ENCODE results near the gene WDR46. TPM values are rescaled to one million over a fixed set of nuclear protein-coding genes. Genes with fewer than 3 reads are reported as not detected.
A peak's percentile ranks its signal among the peaks of the same experiment; 100 is the strongest.
"Not testable (repeated sequence)": the region's sequence is repeated elsewhere in the genome, so short reads cannot be mapped to it uniquely, and the experiment has no call there.

WDR46 gene
- total RNA-seq, 2 experiments from 2014 or later, result 42.5 to 42.9 TPM

DNA sequence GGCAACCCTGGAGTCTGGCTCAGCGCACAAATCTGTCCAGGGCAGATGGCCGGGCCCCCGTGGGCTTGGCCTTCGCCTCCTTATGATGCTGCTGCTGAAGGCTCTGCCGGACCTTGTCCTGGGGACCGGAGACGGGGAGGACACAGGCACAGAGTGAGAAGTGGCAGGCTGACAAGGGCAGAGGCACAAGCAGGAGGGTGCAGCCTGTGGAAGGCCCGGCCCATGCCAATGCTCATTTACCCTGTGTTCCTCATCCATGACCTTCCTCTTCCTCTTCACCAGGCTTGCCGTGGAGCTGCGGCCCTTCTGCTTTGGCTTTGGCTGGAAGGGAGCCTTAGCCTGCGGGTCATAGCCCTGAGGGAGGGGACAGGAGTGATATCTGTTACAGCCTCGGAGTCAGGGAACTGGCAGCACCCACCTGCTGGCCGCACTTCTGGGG lies 9.8 kb downstream of the WDR46 start:
- no peak overlapping the region for H3K27ac Mint-ChIP-seq
- no peaks in the 10 kb centered on the region for H3K27me3 Mint-ChIP-seq (ENCODE audit: low read depth)
- CTCF ChIA-PET, result interaction anchor here (0.8 kb wide), 1 partner anchor 12 kb away, joined by 3 read pairs; no protein-coding TSS in a partner anchor
- H3K9me3 Mint-ChIP-seq, result no peaks in the 10 kb centered on the region
- H3K4me1 Mint-ChIP-seq (ENCODE audit: low read depth), result peaks cover 37% of the 10 kb centered on the region
- no peak overlapping the region for H3K4me3 Mint-ChIP-seq
- H3K36me3 Mint-ChIP-seq (ENCODE audit: low read depth), result peaks cover 33% of the 10 kb centered on the region
- intact Hi-C loops (cut with micrococcal nuclease), result loop anchor here (1.0 to 10.0 kb wide), 2 partner anchors 10 to 296 kb away; partner anchors contain the start of genes PFDN6 and WDR46
- no peak for DNase-seq

DNA sequence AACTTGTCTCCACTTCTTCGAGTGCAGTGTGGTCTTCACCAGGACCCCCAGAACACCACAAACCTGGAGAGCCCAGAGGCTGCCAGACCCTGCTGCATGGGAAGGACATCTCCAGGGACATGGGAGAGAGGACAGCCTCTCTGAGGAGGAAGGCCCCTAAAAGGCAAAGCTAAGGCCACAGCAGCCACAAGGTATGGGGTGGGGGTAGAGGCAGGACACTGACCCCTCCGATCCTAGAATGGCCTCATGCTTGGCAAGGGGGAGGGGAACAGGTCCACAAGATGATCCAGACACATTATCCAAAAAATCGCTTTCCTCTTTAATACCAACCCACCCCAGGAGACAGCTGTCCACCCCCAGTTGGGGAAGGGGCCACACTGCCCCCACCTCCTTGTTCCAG lies 10.2 kb downstream of the WDR46 start:
- Mint-ChIP-seq H3K9me3 (no peaks in the 10 kb centered on the region), H3K4me3 (no peak overlapping the region), H3K4me1 (ENCODE audit: low read depth) (peaks cover 38% of the 10 kb centered on the region), H3K36me3 (ENCODE audit: low read depth) (peaks cover 35% of the 10 kb centered on the region), H3K27me3 (ENCODE audit: low read depth) (no peaks in the 10 kb centered on the region), H3K27ac (no peak overlapping the region)
- intact Hi-C loops (cut with micrococcal nuclease), result loop anchor here (1.0 to 10.0 kb wide), 2 partner anchors 10 to 296 kb away; partner anchors contain the start of genes PFDN6 and WDR46
- DNase-seq, result no peak
- CTCF ChIA-PET, result interaction anchor here (1.6 to 3.0 kb wide), 2 partner anchors 30 to 66 kb away, joined by 3 to 21 read pairs; no protein-coding TSS in a partner anchor

DNA sequence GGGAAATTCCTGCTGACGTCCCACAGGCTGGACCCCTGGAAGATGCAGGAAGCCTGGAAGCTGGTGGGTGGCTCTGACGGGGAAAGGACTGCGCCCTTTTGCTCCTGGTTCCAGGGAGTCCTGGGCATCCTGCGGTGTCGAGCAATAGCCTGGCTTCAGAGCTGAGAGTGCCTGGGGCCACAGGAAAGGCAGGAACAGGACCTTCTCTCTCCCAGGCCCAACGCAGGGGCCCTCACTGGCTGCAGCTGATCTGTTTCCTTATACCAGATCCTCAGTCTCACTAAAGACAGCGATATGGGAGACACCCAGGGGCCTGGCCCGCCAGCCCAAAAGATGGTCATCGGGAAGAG lies 10.7 kb downstream of the WDR46 start:
- H3K4me3 Mint-ChIP-seq, result no peak overlapping the region
- intact Hi-C loops (cut with micrococcal nuclease), result loop anchor here (10.0 kb wide), 1 partner anchor 296 kb away; no protein-coding TSS in a partner anchor
- no peaks in the 10 kb centered on the region for H3K27me3 Mint-ChIP-seq (ENCODE audit: low read depth)
- H3K9me3 Mint-ChIP-seq, result no peaks in the 10 kb centered on the region
- no peak for DNase-seq
- peaks cover 38% of the 10 kb centered on the region for H3K4me1 Mint-ChIP-seq (ENCODE audit: low read depth)
- H3K27ac Mint-ChIP-seq, result peak overlapping the region; percentile 94
- peaks cover 39% of the 10 kb centered on the region for H3K36me3 Mint-ChIP-seq (ENCODE audit: low read depth)
- CTCF ChIA-PET, result interaction anchor here (0.5 to 3.0 kb wide), 5 partner anchors 10 to 86 kb away, joined by 3 to 21 read pairs (median 5); partner anchors contain the start of genes PFDN6 and WDR46

DNA sequence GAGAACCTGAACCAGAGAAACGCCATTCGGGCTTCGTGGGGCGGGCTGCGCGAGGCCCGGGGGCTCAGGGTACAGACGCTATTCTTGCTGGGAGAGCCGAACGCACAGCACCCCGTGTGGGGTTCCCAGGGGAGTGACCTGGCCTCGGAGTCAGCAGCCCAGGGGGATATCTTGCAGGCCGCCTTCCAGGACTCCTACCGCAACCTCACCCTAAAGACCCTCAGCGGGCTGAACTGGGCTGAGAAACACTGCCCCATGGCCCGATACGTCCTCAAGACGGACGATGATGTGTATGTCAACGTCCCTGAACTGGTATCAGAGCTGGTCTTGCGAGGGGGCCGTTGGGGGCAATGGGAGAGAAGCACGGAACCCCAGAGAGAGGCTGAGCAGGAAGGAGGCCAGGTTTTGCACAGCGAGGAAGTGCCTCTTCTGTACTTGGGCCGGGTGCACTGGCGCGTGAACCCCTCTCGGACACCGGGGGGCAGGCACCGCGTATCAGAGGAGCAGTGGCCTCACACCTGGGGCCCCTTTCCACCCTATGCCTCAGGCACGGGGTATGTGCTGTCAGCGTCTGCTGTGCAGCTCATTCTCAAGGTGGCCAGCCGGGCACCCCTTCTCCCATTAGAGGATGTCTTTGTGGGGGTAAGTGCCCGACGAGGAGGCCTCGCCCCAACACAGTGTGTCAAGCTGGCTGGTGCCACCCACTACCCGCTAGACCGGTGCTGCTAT lies 11.2 kb downstream of the WDR46 start:
- Mint-ChIP-seq H3K9me3 (no peaks in the 10 kb centered on the region), H3K4me1 (ENCODE audit: low read depth) (peaks cover 41% of the 10 kb centered on the region), H3K4me3 (peak overlapping the region; percentile 84), H3K36me3 (ENCODE audit: low read depth) (peaks cover 43% of the 10 kb centered on the region), H3K27me3 (ENCODE audit: low read depth) (no peaks in the 10 kb centered on the region), H3K27ac (peak overlapping the region; percentile 94)
- CTCF ChIA-PET, result interaction anchor here (0.5 to 3.0 kb wide), 11 partner anchors 11 to 431 kb away, joined by 3 to 21 read pairs (median 5); partner anchors contain the start of genes PFDN6, WDR46 and ZBTB9
- intact Hi-C loops (cut with micrococcal nuclease), result loop anchor here (1.0 to 10.0 kb wide), 2 partner anchors 21 to 297 kb away; no protein-coding TSS in a partner anchor
- DNase-seq, result peak; percentile 47

DNA sequence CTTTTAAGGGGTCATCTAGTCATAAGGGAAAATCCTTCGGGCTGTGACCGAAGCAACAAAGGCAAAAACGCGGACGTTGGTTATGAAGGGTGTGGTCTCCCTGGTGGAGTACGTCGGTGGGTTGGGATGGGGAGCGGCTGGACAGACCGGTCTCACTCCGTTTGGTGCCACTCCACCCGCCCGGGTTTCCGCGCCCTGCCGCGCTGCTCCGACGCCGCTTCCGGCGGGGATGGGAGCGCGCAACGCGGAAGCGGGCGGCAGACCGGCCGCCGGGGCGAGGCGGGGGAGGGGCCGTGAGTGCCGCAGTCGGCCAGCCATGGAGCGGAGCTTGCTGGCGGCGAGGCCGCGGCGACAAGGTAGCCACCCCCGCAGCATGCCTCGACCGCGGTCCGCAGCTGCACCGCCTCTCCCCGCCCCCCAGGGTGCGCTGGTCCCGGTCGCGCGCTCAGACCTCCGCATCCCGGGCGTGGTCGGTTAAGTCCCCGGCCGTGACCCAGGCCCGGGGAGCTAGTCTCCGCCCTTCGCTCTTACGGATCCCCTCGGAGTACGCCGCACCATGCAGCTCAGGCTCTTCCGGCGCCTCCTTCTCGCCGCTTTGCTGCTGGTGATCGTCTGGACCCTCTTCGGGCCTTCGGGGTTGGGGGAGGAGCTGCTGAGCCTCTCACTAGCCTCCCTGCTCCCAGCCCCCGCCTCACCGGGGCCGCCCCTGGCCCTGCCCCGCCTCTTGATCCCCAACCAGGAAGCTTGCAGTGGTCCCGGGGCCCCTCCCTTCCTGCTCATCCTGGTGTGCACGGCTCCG lies 12.0 kb downstream of the WDR46 start, which contains the start of gene B3GALT4:
B3GALT4 (plus strand) TSS at position 260 of the 799 bp plus-strand sequence; CDS start at position 557, 297 bp downstream.
- no peaks in the 10 kb centered on the region for H3K27me3 Mint-ChIP-seq (ENCODE audit: low read depth)
- peaks cover 51% of the 10 kb centered on the region for H3K36me3 Mint-ChIP-seq (ENCODE audit: low read depth)
- H3K4me1 Mint-ChIP-seq (ENCODE audit: low read depth), result peaks cover 45% of the 10 kb centered on the region
- H3K9me3 Mint-ChIP-seq, result no peaks in the 10 kb centered on the region
- peak within 1 kb of the TSS; percentile 94 for H3K27ac Mint-ChIP-seq
- intact Hi-C loops (cut with micrococcal nuclease), result loop anchor here (1.0 to 10.0 kb wide), 2 partner anchors 22 to 298 kb away; no protein-coding TSS in a partner anchor
- DNase-seq, result peak; percentile 73
- CTCF ChIA-PET, result interaction anchor here (0.7 to 3.0 kb wide), 12 partner anchors 10 to 431 kb away, joined by 3 to 21 read pairs (median 4); partner anchors contain the start of genes PFDN6, WDR46 and ZBTB9
- peak within 1 kb of the TSS; percentile 99 for H3K4me3 Mint-ChIP-seq

DNA sequence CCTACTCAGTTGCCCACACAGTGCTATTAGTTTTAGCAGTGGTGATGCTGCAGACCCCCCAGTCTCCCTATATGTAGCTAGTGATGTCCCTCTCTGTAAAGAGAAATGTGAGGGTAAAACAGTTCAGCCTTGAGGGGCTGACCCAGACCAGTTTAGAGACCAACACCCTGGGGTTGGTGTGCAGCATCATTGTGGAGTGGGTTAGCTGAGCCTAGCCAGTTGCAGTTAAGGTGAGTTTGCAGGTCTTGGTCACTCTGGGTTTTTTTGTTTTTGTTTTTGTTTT lies 12.5 kb downstream of the WDR46 start:
- CTCF ChIA-PET, result interaction anchor here (0.7 to 3.0 kb wide), 9 partner anchors 10 to 430 kb away, joined by 3 to 21 read pairs (median 6); partner anchors contain the start of genes PFDN6 and WDR46
- Mint-ChIP-seq H3K36me3 (ENCODE audit: low read depth) (peaks cover 53% of the 10 kb centered on the region), H3K27ac (peak overlapping the region; percentile 87), H3K4me3 (peak overlapping the region; percentile 99), H3K9me3 (no peaks in the 10 kb centered on the region), H3K4me1 (ENCODE audit: low read depth) (peaks cover 45% of the 10 kb centered on the region), H3K27me3 (ENCODE audit: low read depth) (no peaks in the 10 kb centered on the region)
- DNase-seq, result no peak
- intact Hi-C loops (cut with micrococcal nuclease), result loop anchor here (10.0 kb wide), 1 partner anchor 298 kb away; no protein-coding TSS in a partner anchor

DNA sequence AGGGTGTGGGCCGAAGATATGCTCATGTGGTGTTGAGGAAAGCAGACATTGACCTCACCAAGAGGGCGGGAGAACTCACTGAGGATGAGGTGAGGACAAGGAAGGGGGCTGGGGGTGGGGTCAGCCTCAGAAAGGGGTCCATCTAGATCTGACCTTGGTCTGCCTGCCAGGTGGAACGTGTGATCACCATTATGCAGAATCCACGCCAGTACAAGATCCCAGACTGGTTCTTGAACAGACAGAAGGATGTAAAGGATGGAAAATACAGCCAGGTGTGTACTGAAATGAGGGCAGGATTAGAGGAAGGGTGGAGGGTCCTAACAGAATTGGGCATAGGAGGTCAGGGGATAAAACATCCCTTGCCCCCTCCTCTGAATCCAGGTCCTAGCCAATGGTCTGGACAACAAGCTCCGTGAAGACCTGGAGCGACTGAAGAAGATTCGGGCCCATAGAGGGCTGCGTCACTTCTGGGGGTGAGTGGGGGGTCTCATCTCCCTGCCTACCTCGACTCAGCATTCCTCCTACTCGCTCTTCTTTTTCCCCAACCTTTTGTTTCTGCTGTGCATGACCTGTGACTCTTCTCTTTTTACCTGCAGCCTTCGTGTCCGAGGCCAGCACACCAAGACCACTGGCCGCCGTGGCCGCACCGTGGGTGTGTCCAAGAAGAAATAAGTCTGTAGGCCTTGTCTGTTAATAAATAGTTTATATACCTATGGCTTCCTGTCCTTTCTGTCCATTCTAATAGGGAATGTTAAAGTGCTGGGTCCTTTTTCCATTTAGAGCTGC lies 13.1 kb downstream of the WDR46 start:
- CTCF ChIA-PET, result interaction anchor here (2.2 to 3.0 kb wide), 4 partner anchors 13 to 69 kb away, joined by 7 to 21 read pairs (median 10); partner anchors contain the start of genes PFDN6 and WDR46
- DNase-seq; H3K9me3 Mint-ChIP-seq; H3K27me3 Mint-ChIP-seq (ENCODE audit: low read depth): not testable (repeated sequence)
- intact Hi-C loops (cut with micrococcal nuclease), result loop anchor here (10.0 kb wide), 1 partner anchor 299 kb away; no protein-coding TSS in a partner anchor
- Mint-ChIP-seq H3K4me1 (ENCODE audit: low read depth) (peaks cover 45% of the 10 kb centered on the region), H3K27ac (peak overlapping the region; percentile 87), H3K36me3 (ENCODE audit: low read depth) (peaks cover 52% of the 10 kb centered on the region), H3K4me3 (peak overlapping the region; percentile 99)

DNA sequence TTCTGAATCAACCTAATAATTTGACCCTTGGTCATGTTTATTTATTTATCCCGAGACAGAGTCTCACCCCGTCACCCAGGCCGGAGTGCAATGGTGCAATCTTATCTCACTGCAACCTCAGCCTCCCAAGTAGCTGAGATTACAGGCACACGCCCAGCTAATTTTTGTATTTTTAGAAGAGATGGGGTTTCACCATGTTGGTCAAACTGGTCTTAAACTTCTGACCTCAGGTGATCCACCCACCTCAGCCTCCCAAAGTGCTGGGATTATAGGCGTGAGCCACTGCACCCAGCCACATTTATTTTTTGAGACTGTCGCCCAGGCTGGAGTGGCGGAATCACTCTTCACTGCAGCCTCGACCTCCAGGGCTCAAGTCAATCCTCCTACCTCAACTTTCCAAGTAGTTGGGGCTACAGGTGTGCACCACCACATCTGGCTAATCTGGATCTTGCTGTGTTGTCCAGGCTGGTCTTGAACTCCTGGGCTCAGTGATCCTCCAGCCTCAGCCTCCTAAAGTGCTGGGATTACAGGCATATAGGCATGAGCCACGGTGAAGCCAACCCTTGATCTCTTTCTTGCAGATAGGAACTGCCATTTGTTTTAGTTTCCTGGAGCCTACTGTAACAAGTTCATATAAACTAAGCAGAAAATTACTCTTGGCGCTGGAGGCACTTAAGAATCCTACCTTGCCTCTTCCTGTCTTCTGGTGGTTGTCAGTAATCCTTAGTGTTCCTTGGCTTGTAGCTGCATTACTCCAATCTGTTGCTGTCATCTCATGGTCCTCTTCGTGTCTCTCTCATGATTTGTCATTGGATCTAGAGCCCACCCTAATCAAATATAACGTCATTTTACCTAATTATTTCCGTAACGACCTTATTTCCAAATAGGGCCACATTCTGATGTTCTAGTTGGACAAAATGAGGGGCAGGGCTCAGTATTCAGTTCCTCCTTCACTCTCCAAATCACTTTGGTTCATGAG lies 14.8 kb downstream of the WDR46 start:
- intact Hi-C loops (cut with micrococcal nuclease), result loop anchor here (10.0 kb wide), 1 partner anchor 301 kb away; no protein-coding TSS in a partner anchor
- no peaks in the 10 kb centered on the region for H3K9me3 Mint-ChIP-seq
- peaks cover 57% of the 10 kb centered on the region for H3K4me1 Mint-ChIP-seq (ENCODE audit: low read depth)
- no peak for DNase-seq
- peaks cover 54% of the 10 kb centered on the region for H3K36me3 Mint-ChIP-seq (ENCODE audit: low read depth)
- H3K27ac Mint-ChIP-seq, result peak overlapping the region; percentile 76
- CTCF ChIA-PET, result no interaction called here
- peak overlapping the region; percentile 99 for H3K4me3 Mint-ChIP-seq
- no peaks in the 10 kb centered on the region for H3K27me3 Mint-ChIP-seq (ENCODE audit: low read depth)

DNA sequence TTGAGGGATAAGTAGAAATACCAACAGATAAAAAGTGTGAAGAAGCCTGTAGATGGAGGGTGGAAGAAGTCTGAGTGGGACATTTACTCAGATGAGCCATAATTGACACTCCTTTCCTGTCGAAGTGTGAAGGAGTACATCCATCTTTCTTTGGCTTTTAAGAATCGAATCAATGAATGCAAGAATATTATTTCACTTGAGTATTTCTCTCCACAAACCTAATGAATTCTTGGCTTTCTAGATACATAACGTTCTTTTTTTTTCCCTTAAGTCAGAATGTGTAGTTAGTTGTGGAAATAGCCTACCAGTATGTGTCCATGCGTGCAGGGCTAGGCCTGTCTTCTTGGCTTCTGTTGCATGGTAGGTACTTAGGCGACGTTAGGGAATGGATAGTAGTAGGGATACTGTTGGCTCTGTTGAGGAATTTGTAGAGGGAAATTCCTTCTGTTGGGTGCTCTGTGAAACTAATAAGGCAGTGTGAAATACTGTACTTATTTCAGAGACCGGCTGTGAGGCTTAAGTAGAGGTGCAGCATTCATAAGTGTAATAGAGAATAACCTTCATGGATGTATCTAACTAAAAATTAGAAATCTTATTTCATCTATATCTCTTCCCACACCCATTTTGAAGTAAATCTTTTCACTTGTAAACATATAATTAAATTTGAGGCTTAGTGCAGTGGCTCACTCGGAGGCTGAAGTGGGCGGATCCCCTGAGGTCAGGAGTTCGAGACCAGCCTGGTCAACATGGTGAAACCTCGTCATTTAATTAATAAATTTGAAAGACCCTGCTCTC lies 15.7 kb downstream of the WDR46 start:
- peaks cover 54% of the 10 kb centered on the region for H3K36me3 Mint-ChIP-seq (ENCODE audit: low read depth)
- intact Hi-C loops (cut with micrococcal nuclease), result loop anchor here (10.0 kb wide), 1 partner anchor 301 kb away; no protein-coding TSS in a partner anchor
- H3K27ac Mint-ChIP-seq, result peak overlapping the region; percentile 100
- CTCF ChIA-PET, result interaction anchor here (0.5 kb wide), 1 partner anchor 25 kb away, joined by 3 read pairs; no protein-coding TSS in a partner anchor
- H3K9me3 Mint-ChIP-seq, result no peaks in the 10 kb centered on the region
- peaks cover 50% of the 10 kb centered on the region for H3K4me1 Mint-ChIP-seq (ENCODE audit: low read depth)
- no peak for DNase-seq
- H3K4me3 Mint-ChIP-seq, result peak overlapping the region; percentile 99
- no peaks in the 10 kb centered on the region for H3K27me3 Mint-ChIP-seq (ENCODE audit: low read depth)

Data from activated naive CD4-positive, alpha-beta T cell treated with anti-CD3 and anti-CD28 coated beads for 36 hours (primary cell).